ENCODE results near the gene BLOC1S5.

The BLOC1S5 gene

DNA sequence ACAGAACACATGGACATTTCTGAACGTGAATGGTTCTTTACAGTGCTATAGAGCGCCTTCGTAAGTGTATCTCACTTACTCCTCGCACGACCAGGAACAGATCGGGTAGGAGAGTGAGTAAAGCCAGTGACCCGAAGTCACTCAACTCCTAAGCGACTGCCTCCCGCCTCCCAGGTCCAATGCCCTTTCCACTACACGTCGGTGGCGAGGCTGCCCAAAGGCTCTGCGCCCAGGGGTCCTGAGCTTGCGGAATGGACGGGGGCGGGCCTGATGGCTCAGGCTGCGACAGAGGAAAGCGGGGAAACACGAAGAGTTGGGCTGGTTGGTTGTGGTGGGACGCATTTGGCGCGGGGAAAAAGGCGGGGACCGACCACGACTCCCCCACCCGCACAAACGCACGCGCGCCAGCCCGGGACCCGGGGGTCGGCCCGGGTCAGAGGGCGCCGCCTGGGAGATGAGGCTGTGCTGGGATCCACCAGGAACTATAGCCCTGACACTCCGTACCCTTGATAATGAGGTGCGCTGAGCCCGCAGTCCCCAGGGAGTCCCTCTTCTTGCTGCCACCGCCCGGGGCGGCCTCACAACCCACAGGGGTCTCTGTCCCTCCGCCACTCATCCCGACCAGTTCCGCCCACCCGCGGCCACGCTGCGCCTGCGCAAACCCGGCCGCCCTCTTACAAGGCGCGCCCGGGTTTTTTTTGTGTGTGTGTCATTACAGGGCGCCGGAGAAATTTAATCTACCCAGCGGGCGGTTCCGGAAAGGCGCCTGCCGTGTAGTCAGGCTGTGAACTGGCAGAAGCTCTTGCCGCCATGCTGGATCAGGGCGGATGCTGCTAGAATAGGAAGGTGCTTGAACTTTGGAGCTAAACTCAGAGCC lies at the start of gene BLOC1S5:
TSS of gene BLOC1S5 (minus strand) at position 629 of the 877 bp plus-strand sequence. CDS start at position 616, 13 bp downstream.
- peak; percentile 99 for DNase-seq

- no peak for DNase-seq
Observed at GRCh38 chr6:8113131-8113654, 49.0 kb upstream of the BLOC1S5 start.

DNA sequence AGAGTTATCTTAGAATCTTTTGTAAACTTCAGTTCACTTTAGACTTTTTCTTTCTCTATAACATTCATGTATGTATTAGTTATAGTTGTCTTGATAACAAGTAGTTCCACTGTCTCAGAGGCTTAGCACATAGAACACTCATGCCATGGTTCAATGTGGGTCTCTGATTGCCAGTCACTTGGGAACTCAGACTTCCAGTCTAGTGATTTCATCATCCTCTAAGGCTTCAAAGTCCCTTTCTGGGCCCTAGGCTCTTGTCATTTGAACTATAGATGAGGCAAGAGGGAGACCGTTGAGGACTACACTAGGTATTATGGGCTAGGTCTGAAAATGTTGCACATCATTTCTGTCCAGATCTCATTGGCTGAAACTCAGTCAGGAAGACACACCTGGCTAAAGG lies 46.5 kb upstream of the BLOC1S5 start:
- no peak for DNase-seq

- no peak for DNase-seq
Observed at GRCh38 chr6:8110117-8110721, 46.0 kb upstream of the BLOC1S5 start.

- peak; percentile 12 for DNase-seq
Observed at GRCh38 chr6:8108759-8109539, 44.8 kb upstream of the BLOC1S5 start.

GRCh38 chr6:8108031-8108660 lies 44.0 kb upstream of the BLOC1S5 start:
- peak; percentile 75 for DNase-seq

GRCh38 chr6:8105791-8106190 lies 41.6 kb upstream of the BLOC1S5 start:
- DNase-seq = no peak

DNA sequence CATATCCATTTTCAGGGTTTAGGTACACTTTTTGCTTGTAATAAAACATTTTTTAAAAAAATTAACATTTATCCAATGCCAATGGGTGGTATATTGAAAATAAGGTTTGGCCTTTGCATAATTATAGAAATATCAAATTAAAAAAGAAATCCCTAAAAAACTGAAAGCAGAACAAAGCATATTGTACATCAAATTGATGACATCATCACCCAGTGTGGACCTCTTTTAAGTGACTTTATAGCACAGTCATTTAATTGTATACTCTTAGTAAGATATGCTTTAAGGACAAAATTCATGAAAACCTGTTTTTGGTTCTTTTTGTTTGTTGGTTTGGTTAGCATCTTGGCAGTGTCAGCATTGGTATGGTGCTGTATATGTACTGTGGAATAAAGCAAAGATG lies 39.5 kb upstream of the BLOC1S5 start:
- DNase-seq = no peak

DNA sequence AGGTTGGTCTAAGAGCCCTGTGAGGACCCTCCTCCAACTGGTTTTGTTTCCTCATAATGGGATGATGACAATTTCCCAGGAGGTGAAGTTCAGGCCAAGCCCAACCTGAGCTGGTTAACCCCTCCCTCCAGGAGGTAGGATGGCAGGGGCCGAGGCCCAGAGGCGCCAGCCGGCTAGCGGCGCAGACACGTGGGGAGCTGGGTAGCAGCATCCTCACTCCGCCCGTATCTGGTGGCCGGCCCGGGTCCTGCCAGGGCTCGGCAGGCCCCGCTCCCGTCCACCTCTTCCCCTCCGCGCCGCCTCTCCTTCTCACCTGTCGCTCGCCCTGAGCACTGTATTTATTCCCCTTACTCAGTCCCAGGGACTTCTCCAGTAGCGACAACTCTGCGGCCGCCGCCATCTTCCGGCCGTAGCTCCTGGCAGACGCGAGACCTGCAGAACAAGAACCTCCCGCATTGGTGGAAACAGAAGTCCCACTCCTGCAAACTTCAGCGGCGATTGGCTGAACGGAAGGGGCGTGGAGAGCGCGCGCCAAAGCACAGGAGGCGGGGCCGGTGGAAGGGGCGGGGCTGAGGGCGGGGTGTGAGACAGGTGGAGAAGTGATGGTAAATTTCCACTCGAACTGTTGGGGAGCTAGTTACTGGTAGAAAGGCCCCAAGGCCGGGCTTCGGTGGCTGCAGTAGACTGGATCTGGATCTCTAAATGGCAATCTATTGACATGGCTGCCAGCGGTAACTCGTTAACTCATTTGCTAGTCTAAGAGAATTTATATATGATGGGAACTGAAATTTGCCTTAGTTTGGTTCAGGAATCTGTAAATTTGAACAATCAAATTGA lies 38.2 kb upstream of the BLOC1S5 start, which contains the start of gene EEF1E1:
TSS of gene EEF1E1 (minus strand) at position 427 of the 837 bp plus-strand sequence. CDS start at position 400, 27 bp downstream.
- peak; percentile 98 for DNase-seq

GRCh38 chr6:8100159-8100854 lies 36.1 kb upstream of the BLOC1S5 start:
- DNase-seq = no peak

- no peak for DNase-seq
Observed at GRCh38 chr6:8090650-8091049, 26.5 kb upstream of the BLOC1S5 start.

- DNase-seq = no peak
Observed at GRCh38 chr6:8088886-8089285, 24.7 kb upstream of the BLOC1S5 start.

- DNase-seq = no peak
Observed at GRCh38 chr6:8087870-8088754, 23.9 kb upstream of the BLOC1S5 start.

DNA sequence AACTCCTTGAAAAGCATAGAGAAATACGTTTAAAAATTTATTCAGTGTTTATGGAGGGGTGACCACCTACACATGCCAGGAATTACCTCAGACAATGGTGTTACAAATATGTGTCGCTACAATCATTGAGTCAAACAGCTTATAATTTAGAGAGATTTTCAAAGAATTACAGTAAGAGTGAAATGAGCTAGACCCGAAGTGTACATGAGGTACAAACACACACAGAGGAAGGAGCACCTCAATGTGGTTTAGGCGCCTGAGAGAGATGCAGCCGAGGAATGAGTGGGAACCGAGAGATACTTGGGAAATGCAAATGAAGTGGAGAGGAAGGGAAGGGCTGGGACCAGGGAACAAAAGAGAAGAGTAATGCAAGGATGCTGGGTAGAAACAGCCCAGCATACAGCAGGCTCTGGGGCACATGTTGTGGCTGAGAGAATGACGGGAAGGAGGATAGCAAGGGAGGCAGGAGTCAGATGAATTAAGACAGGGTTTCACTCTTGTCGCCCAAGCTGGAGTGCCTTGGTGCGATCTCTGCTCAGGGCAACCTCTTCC lies 22.6 kb upstream of the BLOC1S5 start:
- DNase-seq = no peak

- peak; percentile 67 for DNase-seq
Observed at GRCh38 chr6:8085053-8085511, 20.9 kb upstream of the BLOC1S5 start.

GRCh38 chr6:8084586-8084985 lies 20.4 kb upstream of the BLOC1S5 start:
- DNase-seq = no peak

GRCh38 chr6:8082954-8083858 lies 19.0 kb upstream of the BLOC1S5 start:
- DNase-seq = peak; percentile 45

GRCh38 chr6:8082572-8082953 lies 18.4 kb upstream of the BLOC1S5 start:
- DNase-seq = no peak
